GM21528 (cell line): ENCODE data around the gene IGF2.

ENCODE experiments used
- ATAC-seq: cut with Tn5 transposase; IDR thresholded peaks from one replicate; pipeline ENCODE4 v1.9.1; 2021; ENCODE audit warnings: mild to moderate bottlenecking, moderate library complexity; ENCODE audit not compliant: unreplicated experiment, low FRiP score

IGF2 gene

GRCh38 chr11:2138068-2138430, 1.1 kb downstream of the IGF2 start:
- ATAC-seq, result no peak

GRCh38 chr11:2137202-2138067, 1.8 kb downstream of the IGF2 start:
- no peak for ATAC-seq

DNA sequence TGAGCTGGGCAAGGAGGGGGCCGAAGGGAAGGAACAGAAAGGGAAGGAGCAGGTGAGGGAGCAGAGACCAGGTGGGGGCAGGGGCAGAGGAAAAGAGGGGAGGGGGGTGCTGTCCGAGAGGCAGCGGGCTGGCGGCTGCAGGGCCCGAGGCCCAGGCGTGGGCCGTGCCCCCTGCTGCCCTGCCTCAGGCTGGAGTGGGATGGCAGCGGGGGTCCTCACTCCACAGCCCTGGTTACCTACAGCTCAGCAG, 2.3 kb downstream of the IGF2 start:
- no peak for ATAC-seq

DNA sequence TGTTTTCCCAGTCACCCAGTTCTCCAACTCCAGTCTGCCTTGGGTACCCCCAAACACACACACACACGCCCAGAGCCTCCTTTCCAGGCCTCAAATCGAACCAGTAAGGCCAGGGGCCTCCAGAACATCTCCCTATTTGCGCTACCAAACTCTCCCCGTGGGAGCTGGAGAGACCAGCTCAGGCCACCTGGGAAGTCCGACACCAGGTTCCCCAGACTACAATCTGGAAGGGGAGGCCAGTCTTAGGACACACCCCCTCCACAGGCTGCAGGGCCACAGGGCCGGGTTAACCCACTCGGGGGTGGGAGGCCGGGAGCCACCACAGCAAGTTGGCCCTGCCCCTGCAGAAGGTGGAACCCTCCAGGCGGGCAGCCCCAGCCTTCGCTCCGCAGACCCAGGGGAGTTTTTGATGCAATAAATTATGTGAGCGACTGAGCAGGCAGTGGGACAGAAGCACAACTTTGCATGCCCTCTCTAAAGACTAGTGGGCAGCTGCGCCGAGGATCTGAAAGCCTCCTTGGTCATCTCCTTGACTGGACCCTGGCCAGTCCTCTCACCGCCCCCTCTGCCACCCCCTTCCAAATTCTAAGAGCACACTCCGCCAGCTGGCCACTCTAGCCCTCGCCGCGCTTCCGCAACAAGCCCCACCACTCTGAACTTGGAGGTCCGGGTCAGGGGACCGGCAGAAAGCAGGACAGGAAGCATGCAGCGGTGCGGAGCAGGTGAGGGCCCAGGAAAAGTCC, 2.8 kb downstream of the IGF2 start:
- ATAC-seq, result no peak

GRCh38 chr11:2135648-2136201, 3.5 kb downstream of the IGF2 start:
- ATAC-seq, result no peak

GRCh38 chr11:2135018-2135569, 4.1 kb downstream of the IGF2 start:
- ATAC-seq, result no peak

- no peak for ATAC-seq
Measured at GRCh38 chr11:2134022-2135010, 4.9 kb downstream of the IGF2 start.

GRCh38 chr11:2133241-2134021, 5.8 kb downstream of the IGF2 start:
- ATAC-seq, result no peak

- ATAC-seq, result no peak
Measured at GRCh38 chr11:2132874-2133240, 6.3 kb downstream of the IGF2 start.

DNA sequence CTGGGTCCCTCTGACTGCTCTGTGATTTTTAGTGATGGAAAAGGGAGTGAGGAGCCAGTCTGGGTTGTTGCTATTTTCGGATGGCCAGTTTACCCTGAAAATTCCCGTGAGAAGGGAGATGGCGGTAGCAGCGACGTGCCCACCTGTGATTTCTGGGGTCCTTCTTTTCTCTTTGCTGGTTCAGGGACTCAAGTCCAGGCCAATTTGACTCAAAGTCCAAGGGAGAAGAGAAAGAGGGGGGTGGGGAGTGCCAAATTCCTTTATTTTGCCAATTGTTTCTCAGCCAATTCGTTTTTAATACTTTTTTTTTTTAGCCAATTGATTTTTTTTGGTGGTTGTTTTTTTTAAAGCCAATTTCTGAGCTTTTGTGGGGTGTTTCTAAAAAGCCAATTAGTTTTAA, 6.9 kb downstream of the IGF2 start:
- no peak for ATAC-seq

- no peak for ATAC-seq
Measured at GRCh38 chr11:2131371-2132236, 7.6 kb downstream of the IGF2 start.

DNA sequence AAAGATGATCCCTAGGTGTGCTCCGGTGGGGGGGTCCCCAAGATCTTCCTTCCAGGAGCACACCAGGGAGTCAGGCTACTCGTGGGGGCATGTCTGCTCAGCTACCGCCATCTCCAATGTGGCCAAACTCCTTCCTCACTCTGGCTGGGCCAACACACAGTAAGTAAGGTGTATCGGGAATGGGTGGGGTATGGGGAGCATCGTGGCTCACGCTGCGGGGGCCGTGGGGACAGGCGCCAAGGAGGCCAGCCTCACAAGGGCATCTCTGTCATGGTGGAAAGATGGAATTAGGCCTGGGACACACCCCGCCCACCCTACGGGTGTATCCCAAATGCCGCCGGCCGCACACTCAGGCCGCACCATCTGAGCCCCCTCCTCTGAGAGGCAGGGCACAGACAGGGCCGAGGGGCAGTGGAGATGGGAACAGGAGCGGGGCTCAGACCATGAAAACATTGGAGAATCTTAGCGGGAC, 8.3 kb downstream of the IGF2 start:
- no peak for ATAC-seq

GRCh38 chr11:2129699-2130366, 9.4 kb downstream of the IGF2 start:
- ATAC-seq, result no peak

GRCh38 chr11:2129308-2129698, 9.9 kb downstream of the IGF2 start:
- ATAC-seq, result no peak

- no peak for ATAC-seq
Measured at GRCh38 chr11:2128511-2129307, 10.5 kb downstream of the IGF2 start.

DNA sequence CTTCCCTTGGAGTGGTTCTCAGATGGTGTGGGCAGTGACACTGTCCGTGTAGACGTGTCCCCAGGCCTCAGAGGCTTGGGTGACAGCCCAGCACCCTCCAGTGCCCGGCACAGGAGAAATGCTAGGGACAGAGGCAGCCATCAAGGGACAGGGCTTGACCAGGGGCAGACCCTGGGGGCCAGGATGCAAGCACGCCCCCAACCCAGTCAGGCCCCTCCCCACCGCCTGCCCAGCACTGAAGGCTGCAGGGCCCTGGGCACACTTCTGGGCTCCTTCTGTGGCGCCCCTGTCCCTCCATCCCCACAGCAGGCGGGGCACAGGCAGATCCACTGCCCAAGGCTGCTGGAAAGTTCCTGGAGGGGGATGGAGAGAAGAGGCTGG, 11.1 kb downstream of the IGF2 start:
- no peak for ATAC-seq

- ATAC-seq, result no peak
Measured at GRCh38 chr11:2127482-2128129, 11.6 kb downstream of the IGF2 start.
